ENCODE results near the gene SPINK4.

- TF ChIP-seq, protein P1, sequence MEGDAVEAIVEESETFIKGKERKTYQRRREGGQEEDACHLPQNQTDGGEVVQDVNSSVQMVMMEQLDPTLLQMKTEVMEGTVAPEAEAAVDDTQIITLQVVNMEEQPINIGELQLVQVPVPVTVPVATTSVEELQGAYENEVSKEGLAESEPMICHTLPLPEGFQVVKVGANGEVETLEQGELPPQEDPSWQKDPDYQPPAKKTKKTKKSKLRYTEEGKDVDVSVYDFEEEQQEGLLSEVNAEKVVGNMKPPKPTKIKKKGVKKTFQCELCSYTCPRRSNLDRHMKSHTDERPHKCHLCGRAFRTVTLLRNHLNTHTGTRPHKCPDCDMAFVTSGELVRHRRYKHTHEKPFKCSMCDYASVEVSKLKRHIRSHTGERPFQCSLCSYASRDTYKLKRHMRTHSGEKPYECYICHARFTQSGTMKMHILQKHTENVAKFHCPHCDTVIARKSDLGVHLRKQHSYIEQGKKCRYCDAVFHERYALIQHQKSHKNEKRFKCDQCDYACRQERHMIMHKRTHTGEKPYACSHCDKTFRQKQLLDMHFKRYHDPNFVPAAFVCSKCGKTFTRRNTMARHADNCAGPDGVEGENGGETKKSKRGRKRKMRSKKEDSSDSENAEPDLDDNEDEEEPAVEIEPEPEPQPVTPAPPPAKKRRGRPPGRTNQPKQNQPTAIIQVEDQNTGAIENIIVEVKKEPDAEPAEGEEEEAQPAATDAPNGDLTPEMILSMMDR (IDR thresholded peaks at IDR 0.05): no peak
- TF ChIP-seq ZNF121 (CRISPR knock-in tag; IDR thresholded peaks at IDR 0.05): no peak
These were observed 43.2 kb upstream of the SPINK4 start for GRCh38 chr9:33196736-33197135.
